Activated CD4-positive, alpha-beta T cell treated with anti-CD3 and anti-CD28 coated beads for 24 hours (primary cell): ENCODE measurements around the gene MUSK.
"Not testable (repeated sequence)": the region's sequence is repeated elsewhere in the genome, so short reads cannot be mapped to it uniquely, and the experiment has no call there.

ENCODE experiments used
- DNase-seq, 2 donors: peaks; one replicate each; pipeline ENCODE4 v3.0.0-alpha.2; 2020; ENCODE audit warnings: low read depth in 2 of 2

Gene MUSK

DNA sequence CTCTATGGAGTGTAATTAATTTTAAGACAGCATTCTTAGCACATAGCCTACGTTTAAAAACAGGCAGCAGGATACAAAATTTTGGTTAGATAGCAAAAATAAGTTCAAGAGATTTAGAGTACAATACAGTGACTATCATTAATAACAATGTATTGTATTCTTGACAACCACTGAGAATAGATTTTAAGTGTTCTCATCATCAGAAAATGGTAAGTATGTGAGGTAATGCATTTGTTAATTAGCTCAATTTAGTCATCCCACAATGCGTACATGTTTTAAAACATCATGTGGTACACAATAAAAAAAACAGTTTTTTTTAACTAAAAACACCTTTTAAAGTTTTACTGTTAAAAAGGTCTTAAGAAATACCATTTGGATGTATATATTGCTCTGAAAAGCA lies 94.2 kb downstream of the MUSK start:
- no peak for DNase-seq

DNA sequence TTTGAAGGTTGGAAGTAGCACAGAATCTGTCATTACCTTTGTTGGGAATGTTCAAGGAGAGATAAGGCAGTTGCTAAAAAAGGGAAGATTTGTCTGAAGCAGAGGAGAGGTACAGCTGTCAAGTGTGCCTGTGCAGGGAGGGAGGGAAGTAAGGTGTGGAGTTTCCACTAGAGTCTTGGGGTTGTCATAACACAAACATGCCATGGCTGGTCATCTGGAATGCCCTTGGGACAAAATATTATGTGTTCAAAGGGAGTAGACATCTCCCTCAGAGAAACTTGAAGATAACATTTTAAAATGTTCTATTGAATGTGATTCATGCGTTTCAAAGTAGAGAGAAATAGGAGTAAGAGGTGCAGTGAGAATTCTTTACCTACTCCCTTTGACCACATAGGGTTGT lies 95.0 kb downstream of the MUSK start:
- DNase-seq = no peak

GRCh38 chr9:110764006-110764405 lies 95.4 kb downstream of the MUSK start:
- DNase-seq = no peak

- DNase-seq = no peak
Observed at GRCh38 chr9:110765926-110766325, 97.3 kb downstream of the MUSK start.

DNA sequence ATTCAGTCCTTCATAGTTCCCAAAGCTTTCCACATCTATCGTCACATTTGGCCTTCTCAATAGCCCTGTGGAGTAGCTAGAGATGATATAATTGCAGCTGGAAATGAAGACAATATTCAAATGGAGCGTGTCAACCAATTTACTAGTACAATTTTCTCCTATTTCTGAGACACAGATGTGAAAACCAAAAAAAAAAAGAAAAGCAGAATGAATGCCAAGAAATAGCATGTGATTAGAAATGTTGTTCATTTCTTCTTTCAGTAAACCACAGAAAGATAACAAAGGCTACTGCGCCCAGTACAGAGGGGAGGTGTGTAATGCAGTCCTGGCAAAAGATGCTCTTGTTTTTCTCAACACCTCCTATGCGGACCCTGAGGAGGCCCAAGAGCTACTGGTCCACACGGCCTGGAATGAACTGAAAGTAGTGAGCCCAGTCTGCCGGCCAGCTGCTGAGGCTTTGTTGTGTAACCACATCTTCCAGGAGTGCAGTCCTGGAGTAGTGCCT lies 99.0 kb downstream of the MUSK start:
- DNase-seq = no peak

- no peak for DNase-seq
Observed at GRCh38 chr9:110768886-110769285, 100.3 kb downstream of the MUSK start.

GRCh38 chr9:110769667-110770066 lies 101.1 kb downstream of the MUSK start:
- no peak for DNase-seq

DNA sequence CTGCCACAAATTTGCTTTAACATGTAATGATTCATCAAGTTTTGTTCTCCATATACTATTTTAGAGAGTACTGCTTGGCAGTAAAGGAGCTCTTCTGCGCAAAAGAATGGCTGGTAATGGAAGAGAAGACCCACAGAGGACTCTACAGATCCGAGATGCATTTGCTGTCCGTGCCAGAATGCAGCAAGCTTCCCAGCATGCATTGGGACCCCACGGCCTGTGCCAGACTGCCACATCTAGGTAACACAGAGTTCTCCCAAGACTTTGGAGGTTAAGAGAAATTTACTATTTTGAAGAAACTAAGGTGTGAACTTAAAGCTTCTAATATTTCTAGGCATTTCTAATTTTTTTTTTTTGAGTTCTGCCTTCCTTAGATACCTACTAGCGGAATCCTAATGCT lies 107.1 kb downstream of the MUSK start:
- no peak for DNase-seq

DNA sequence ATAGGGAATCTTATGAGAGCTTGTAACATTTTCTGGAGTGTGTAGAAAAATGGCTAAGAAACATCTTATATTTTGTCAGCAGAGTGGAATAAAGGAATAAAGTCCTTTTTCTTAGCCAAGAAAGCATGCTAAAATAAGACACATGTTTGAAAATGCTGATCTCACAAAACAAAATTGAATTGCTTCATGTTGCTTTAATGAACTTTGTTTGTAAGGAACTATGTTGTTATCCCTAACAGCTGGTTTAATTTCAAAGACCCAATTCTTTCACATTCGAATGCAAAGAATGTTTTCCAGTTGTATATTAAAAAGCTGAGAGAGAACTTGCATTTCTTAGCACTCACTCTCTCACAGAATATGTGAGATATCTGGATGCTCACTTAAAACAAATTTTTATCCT lies 107.6 kb downstream of the MUSK start:
- no peak for DNase-seq

DNA sequence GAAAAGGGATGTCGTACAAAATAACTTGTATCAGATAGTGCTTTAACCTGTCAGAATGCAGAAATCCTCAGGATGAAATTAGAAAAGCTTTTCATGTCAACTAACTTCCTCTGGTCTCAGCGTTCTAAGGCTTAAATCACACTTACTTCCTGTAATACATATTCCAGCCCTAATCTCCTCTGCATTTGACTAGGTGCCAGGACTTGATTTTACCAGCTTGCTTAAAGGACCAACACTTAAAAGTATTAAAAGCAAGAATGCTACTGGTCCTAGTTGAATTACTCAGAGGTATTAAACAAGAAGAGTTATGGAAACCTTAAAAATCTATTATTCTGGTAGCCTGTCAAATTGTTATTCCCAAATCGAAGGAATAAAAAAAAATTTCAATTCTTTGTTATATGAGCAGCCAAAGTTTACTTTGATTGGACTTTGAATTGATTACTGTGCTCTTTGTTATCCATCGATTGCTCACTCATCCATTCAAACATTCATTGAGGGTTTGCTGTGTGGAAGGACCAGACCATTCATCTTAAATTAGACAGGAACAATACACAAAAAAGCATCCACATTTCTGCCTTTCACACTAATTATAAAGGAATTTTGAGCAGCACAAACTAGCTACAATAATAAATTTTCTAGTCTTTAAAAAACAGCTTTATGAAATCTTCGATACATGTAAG lies 108.7 kb downstream of the MUSK start:
- DNase-seq = no peak

DNA sequence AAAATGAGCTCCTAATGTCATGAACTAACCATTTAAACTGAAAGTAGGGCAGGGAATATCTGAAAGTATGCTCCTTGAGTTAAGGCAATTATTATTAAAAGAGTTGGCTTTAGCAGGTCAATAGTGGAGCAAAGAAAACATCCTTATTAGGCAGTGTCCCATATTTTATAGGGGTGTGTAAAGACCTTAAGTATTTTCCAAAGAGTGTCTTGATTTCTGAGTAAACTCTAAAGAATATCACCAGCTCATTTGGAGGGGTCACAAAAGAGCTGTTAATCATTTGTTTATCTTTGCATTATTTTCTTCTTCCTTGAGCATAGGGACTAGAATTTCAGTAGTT lies 109.3 kb downstream of the MUSK start:
- no peak for DNase-seq

GRCh38 chr9:110782701-110783100 lies 114.1 kb downstream of the MUSK start:
- DNase-seq = no peak

DNA sequence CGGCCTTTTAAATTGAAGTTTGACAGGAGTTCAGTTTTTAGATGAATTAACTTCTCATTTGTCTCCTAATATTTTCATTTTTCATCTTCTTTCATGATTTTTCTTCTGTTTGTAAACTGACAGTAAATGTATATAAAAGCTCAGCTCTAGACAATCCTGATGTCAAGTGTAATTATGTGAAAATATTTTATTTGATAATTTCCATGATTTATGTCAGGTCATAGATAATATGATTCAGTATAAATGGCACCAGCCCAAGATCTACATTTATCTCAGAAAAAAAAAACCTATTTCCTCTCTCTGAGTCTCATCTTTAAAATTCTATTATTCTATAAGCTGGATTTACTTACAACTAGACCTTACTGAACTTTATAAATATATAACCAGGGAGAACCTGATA lies 115.7 kb downstream of the MUSK start:
- DNase-seq = no peak

DNA sequence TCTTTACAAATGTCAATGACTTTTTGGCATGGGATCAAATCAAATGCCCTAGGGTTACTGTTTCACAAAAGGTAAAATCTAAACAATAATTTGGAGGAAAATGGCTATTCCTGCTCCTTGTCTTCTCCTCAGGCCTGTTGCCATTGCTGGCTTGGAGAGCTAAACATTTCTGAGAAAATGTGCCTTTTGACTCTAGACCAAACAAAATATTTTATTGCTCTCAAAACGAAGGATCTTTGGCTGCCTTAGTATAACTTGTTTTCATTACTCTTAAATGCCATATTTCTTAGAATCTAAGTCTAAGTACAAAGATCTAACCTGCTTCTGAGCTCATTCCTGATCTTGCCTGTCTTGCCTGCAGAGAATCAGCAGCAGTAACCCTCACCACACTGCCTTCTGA lies 116.6 kb downstream of the MUSK start:
- no peak for DNase-seq

GRCh38 chr9:110788396-110788795 lies 119.8 kb downstream of the MUSK start:
- DNase-seq = not testable (repeated sequence)

GRCh38 chr9:110788871-110789270 lies 120.3 kb downstream of the MUSK start:
- no peak for DNase-seq

- DNase-seq = no peak
Observed at GRCh38 chr9:110797611-110798010, 129.0 kb downstream of the MUSK start.

DNA sequence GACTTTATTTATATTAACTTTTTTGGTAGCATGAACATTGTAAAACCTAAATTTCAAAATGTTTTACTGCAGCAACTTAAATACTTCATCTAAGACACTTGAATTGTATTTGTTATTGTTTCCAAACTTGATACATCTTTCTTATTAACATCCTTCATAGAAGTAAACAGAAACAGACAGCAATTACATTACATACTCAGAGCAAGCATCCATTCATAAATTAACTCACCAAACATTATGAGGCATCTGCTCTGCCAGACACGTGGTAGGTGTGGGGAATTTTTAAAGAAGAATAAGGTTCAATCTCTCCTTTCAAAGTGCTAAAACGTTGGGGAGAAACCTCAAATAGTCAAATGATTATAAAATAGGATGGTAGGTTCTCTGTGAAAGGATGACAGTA lies 130.8 kb downstream of the MUSK start:
- DNase-seq = no peak

DNA sequence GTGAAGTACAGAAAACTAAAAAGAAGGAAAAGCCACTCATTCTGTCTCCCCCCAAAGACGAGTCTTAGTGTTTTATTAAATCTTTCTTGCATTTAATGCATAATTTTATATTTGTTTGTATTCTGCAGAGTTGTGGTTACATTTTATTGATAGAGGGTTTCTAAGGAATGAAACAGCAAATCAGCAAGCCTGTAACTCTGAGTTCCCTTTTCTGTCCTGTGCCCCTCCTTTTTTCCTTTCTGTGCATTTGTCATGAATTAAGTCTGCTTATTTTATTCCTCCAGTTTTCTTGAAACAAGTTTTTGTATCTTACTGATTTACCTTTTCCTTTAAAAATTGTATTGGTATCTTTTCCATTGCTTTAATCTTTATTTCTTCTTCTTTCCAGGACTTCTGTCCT lies 132.8 kb downstream of the MUSK start:
- no peak for DNase-seq

- DNase-seq = no peak
Observed at GRCh38 chr9:110802416-110803035, 133.9 kb downstream of the MUSK start.

DNA sequence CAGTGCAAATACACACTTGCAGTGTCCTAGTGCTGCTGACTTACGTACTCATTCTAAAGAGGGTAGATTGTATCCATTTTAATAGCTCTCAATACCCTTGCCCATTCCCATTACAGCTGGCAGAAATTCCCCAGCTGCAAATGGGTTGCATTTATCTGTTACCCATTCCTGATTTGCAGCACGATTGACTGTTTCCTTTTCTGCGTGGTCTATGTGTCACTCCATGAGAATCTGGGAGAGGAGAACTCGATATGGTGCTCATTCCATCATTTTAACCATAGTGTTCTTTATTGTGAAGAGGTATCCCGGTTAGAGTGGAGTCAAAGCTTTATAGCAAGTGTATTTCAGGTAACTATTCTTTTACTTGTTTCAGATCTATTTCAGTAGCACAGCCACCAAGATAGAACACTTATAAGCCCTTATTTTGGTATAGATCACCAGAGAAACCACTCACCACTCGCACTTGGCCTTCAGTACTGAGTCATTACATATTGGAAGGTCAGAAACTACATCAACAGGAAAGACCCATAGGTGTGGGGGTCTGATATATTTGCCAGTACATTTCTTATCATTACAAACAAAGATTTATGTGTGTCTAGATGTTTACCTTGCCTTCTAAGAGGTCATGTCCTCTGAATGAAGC lies 139.5 kb downstream of the MUSK start:
- no peak for DNase-seq

DNA sequence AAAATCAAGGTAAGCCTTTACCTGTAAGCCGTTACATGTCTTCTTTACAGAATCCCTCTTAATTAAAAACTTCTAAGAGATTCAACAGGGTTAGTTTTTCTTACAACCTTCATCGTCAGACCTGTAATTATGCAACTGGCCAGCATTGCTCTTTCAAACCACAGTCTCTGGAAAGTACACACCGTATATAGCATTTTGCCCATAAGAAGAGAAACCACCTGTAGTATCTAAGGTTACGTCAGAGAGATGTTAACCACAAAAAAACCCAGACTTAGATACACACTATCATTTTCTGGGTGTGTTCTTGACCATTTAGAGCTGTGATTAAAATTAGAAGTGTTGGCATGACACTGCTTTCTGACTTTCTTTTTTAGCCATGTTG lies 140.0 kb downstream of the MUSK start:
- no peak for DNase-seq

DNA sequence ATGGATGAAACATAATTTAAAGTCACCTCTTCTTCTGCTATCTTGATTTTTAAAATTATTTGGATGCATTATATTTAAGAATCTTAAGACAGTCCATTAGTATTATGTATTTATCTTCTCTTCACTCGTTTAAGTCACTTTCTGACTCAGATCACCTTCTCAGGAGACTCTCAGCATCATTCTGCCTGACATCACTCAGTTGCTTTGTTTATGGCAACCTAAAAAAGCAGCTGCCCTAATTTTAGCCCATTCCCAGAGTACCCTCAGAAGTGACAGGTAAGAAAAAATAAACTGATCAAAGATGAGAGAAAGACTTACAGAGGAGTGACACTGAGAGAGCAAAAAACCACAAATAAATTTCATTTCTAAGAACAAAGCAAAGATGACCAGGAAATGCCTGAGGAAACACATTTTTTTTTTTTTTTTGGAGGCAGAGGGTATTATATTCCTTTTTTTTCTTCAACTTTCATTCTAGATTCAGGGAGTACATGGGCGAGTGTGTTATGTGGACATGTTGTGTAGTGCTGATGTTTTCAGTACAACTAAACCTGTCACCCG lies 140.5 kb downstream of the MUSK start:
- no peak for DNase-seq
